MM.1S (cell line): Measurements from ENCODE around the gene F13A1.

Experiments
- CTCF ChIP-seq: fragments of 300-600 bp; sonication (generic); IDR thresholded peaks from 2 replicates; pipeline ENCODE4 v1.5.1; 2016; ENCODE audit warnings: antibody characterized with exemption, low read length, mixed read lengths
- EZH2phosphoT487 ChIP-seq: fragments of 300-600 bp; sonication (generic); IDR thresholded peaks from 2 replicates; pipeline ENCODE4 v1.6.1; 2018; ENCODE audit warnings: antibody characterized with exemption, low read length

DNA sequence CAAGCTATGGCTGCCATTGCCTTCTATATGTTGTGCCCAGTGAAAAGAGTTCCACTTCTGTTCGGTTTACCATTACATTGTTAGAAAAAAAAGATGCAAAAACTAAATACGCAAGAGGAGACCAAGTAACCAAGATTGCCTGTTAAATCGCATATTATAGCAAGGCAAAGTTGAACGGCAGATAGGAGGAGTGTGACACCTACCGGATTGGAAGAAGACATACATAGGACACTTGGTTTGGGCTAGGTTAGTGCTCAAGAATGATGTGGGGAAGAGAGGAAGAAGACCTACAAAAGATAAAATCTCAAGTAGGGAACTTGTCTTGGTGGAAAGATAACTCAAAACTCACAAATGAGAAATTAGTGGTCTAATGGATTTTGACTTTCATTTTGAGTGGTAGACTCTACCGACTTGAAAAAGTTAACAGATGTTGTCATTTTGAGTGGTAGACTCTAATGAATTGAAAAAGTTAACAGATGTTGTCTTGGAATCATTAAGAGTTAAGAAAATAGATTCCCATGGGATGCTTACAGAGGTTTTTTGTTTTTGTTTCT, 95.5 kb downstream of the F13A1 start:
- no peak for TF ChIP-seq CTCF
- no peak for TF ChIP-seq EZH2phosphoT487
